ENCODE measurements around the gene BICRAL.

- TF ChIP-seq CTCF (IDR thresholded peaks at IDR 0.05; ENCODE audit: low read depth, low read length, missing input control) (no peak), MAX (IDR thresholded peaks at IDR 0.05) (no peak), HNF4A (conservative IDR thresholded peaks at IDR 0.05) (no peak), RXRA (IDR thresholded peaks at IDR 0.05) (no peak)
- TF ChIP-seq, protein P1, sequence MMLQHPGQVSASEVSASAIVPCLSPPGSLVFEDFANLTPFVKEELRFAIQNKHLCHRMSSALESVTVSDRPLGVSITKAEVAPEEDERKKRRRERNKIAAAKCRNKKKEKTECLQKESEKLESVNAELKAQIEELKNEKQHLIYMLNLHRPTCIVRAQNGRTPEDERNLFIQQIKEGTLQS (IDR thresholded peaks at IDR 0.05): no peak
- TF ChIP-seq, protein P2, sequence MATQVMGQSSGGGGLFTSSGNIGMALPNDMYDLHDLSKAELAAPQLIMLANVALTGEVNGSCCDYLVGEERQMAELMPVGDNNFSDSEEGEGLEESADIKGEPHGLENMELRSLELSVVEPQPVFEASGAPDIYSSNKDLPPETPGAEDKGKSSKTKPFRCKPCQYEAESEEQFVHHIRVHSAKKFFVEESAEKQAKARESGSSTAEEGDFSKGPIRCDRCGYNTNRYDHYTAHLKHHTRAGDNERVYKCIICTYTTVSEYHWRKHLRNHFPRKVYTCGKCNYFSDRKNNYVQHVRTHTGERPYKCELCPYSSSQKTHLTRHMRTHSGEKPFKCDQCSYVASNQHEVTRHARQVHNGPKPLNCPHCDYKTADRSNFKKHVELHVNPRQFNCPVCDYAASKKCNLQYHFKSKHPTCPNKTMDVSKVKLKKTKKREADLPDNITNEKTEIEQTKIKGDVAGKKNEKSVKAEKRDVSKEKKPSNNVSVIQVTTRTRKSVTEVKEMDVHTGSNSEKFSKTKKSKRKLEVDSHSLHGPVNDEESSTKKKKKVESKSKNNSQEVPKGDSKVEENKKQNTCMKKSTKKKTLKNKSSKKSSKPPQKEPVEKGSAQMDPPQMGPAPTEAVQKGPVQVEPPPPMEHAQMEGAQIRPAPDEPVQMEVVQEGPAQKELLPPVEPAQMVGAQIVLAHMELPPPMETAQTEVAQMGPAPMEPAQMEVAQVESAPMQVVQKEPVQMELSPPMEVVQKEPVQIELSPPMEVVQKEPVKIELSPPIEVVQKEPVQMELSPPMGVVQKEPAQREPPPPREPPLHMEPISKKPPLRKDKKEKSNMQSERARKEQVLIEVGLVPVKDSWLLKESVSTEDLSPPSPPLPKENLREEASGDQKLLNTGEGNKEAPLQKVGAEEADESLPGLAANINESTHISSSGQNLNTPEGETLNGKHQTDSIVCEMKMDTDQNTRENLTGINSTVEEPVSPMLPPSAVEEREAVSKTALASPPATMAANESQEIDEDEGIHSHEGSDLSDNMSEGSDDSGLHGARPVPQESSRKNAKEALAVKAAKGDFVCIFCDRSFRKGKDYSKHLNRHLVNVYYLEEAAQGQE (IDR thresholded peaks at IDR 0.05): no peak
Observed at GRCh38 chr6:42744351-42744893, 37.4 kb upstream of the BICRAL start.
